Chondrocyte (in vitro differentiated cells): ENCODE results near the gene CDC42. TPM values are rescaled to one million over a fixed set of nuclear protein-coding genes. Genes with fewer than 3 reads are reported as not detected.

Experiments
- DNase-seq: peaks from one replicate; pipeline ENCODE4 v3.0.0; 2021; ENCODE audit warnings: mixed read lengths, low spot score
- H3K27ac Mint-ChIP-seq: one replicate; pipeline ENCODE4 v1.8.0; 2021; ENCODE audit warnings: mild to moderate bottlenecking, moderate library complexity, mixed read lengths; ENCODE audit not compliant: unreplicated experiment
- H3K27me3 Mint-ChIP-seq: 2 replicates; pipeline ENCODE4 v1.8.0; 2021; ENCODE audit warnings: low read depth, mixed read lengths
- H3K36me3 Mint-ChIP-seq: 2 replicates; pipeline ENCODE4 v1.8.0; 2021; ENCODE audit warnings: low read depth, mixed read lengths
- H3K4me1 Mint-ChIP-seq: 2 replicates; pipeline ENCODE4 v1.8.0; 2021; ENCODE audit warnings: low read depth, mild to moderate bottlenecking, mixed read lengths
- H3K4me3 Mint-ChIP-seq: one replicate; pipeline ENCODE4 v1.8.0; 2021; ENCODE audit warnings: mild to moderate bottlenecking, moderate library complexity, mixed read lengths; ENCODE audit not compliant: unreplicated experiment
- H3K9me3 Mint-ChIP-seq: 2 replicates; pipeline ENCODE4 v1.8.0; 2021; ENCODE audit warnings: low read depth, mixed read lengths
- CTCF ChIP-seq: fragments of 200-600 bp; sonication (generic); IDR thresholded peaks from 2 replicates; pipeline ENCODE4 v1.5.0; 2021; ENCODE audit warnings: antibody characterized with exemption, mild to moderate bottlenecking, moderate library complexity
- total RNA-seq: library from RNA; stranded (reverse); gene quantifications from 3 replicates; pipeline ENCODE4 v1.2.1, GENCODE V29; 2021

Gene CDC42
- total RNA-seq, 1 donor from 2014 or later, result 272 TPM

GRCh38 chr1:22096036-22096435 lies 43.5 kb downstream of the CDC42 start:
- Mint-ChIP-seq H3K27me3 (no peaks in the 10 kb centered on the region), H3K4me1 (peaks cover 21% of the 10 kb centered on the region), H3K9me3 (no peaks in the 10 kb centered on the region), H3K27ac (no peak overlapping the region), H3K36me3 (peaks cover 17% of the 10 kb centered on the region), H3K4me3 (no peak overlapping the region)
- no peak for TF ChIP-seq CTCF
- DNase-seq, result no peak

GRCh38 chr1:22096463-22096862 lies 44.0 kb downstream of the CDC42 start:
- H3K27ac Mint-ChIP-seq, result no peak overlapping the region
- H3K4me1 Mint-ChIP-seq, result peaks cover 18% of the 10 kb centered on the region
- H3K36me3 Mint-ChIP-seq, result peaks cover 17% of the 10 kb centered on the region
- H3K27me3 Mint-ChIP-seq, result no peaks in the 10 kb centered on the region
- TF ChIP-seq CTCF, result no peak
- DNase-seq, result no peak
- no peak overlapping the region for H3K4me3 Mint-ChIP-seq
- H3K9me3 Mint-ChIP-seq, result no peaks in the 10 kb centered on the region

GRCh38 chr1:22098752-22099151 lies 46.2 kb downstream of the CDC42 start:
- DNase-seq, result no peak
- no peaks in the 10 kb centered on the region for H3K4me1 Mint-ChIP-seq
- no peaks in the 10 kb centered on the region for H3K27me3 Mint-ChIP-seq
- H3K4me3 Mint-ChIP-seq, result no peak overlapping the region
- H3K36me3 Mint-ChIP-seq, result peaks cover 17% of the 10 kb centered on the region
- no peaks in the 10 kb centered on the region for H3K9me3 Mint-ChIP-seq
- TF ChIP-seq CTCF, result no peak
- H3K27ac Mint-ChIP-seq, result no peak overlapping the region

GRCh38 chr1:22100168-22100567 lies 47.7 kb downstream of the CDC42 start:
- no peaks in the 10 kb centered on the region for H3K9me3 Mint-ChIP-seq
- H3K4me1 Mint-ChIP-seq, result no peaks in the 10 kb centered on the region
- H3K27ac Mint-ChIP-seq, result no peak overlapping the region
- TF ChIP-seq CTCF, result no peak
- no peaks in the 10 kb centered on the region for H3K27me3 Mint-ChIP-seq
- H3K4me3 Mint-ChIP-seq, result no peak overlapping the region
- H3K36me3 Mint-ChIP-seq, result peaks cover 17% of the 10 kb centered on the region
- no peak for DNase-seq

- Mint-ChIP-seq H3K4me1 (no peaks in the 10 kb centered on the region), H3K27ac (no peak overlapping the region), H3K4me3 (no peak overlapping the region), H3K36me3 (peaks cover 17% of the 10 kb centered on the region), H3K27me3 (no peaks in the 10 kb centered on the region), H3K9me3 (no peaks in the 10 kb centered on the region)
- TF ChIP-seq CTCF, result no peak
- no peak for DNase-seq
Observed at GRCh38 chr1:22101199-22101598, 48.7 kb downstream of the CDC42 start.
